Measurements from ENCODE around the gene FGF19. TPM values are rescaled to one million over a fixed set of nuclear protein-coding genes. Genes with fewer than 3 reads are reported as not detected.

The FGF19 gene
- total RNA-seq, 3 donors from 2014 or later (not counting 1 experiment from before 2014, with no cell fraction given): not detected

GRCh38 chr11:69648679-69649575 lies 54.9 kb downstream of the FGF19 start:
- no peak for ATAC-seq
- TF ChIP-seq CTCF (IDR thresholded peaks at IDR 0.05): no peak
- Histone ChIP-seq H3K4me3 (ENCODE audit: low read length) (no peak overlapping the region), H3K36me3 (ENCODE audit: control insufficient read depth, insufficient read depth, low read length) (no peaks in the 10 kb centered on the region), H3K4me1 (ENCODE audit: control insufficient read depth, insufficient read depth, low read length) (peaks cover 4% of the 10 kb centered on the region), H3K9me3 (ENCODE audit: control insufficient read depth, insufficient read depth, low read length) (no peaks in the 10 kb centered on the region), H3K27ac (ENCODE audit: low read length) (no peak overlapping the region), H3K27me3 (ENCODE audit: control insufficient read depth, insufficient read depth, low read length) (no peaks in the 10 kb centered on the region)
- Mint-ChIP-seq H3K4me1 (no peaks in the 10 kb centered on the region), H3K36me3 (no peaks in the 10 kb centered on the region), H3K27me3 (ENCODE audit: low read depth in 2 of 2) (no peaks in the 10 kb centered on the region), H3K27ac (no peak overlapping the region), H3K9me3 (no peaks in the 10 kb centered on the region), H3K4me3 (no peak overlapping the region)
- 91% methylated on average over 37 of the region's 37 CpGs for WGBS (ENCODE audit: insufficient coverage)
- no peak for DNase-seq
- intact Hi-C loops (cut with micrococcal nuclease): no loop called here

Other genes with a start within 250 kb of the FGF19 start
- not detected for gene LINC01488, start 222.4 kb downstream of the FGF19 start, total RNA-seq
- gene CCND1, start 62.9 kb downstream of the FGF19 start, total RNA-seq: 1 to 10 TPM; 1.4 to 2.3 (median 2.3) TPM
- 10 to 100 TPM; 23.2 to 33.5 (median 25.3) TPM for gene LTO1, start 28.7 kb downstream of the FGF19 start, total RNA-seq
- not detected for gene FGF4, start 71.3 kb upstream of the FGF19 start, total RNA-seq
- not detected for gene FGF3, start 115.4 kb upstream of the FGF19 start, total RNA-seq